Common myeloid progenitor, CD34-positive (primary cell): ENCODE measurements around the gene FBXL7.

Experiments
- CTCF ChIA-PET: fragments of 350-600 bp; sonication (Branson Sonifier 250); formaldehyde crosslinking; loops from one replicate; lab custom pipeline; 2021; ENCODE audit warnings: antibody characterized with exemption; lab: Charles Lee
- POLR2A ChIA-PET: fragments of 350-600 bp; sonication (Branson Sonifier 250); formaldehyde crosslinking; loops from one replicate; lab custom pipeline; 2021; ENCODE audit warnings: antibody characterized with exemption; lab: Charles Lee
- DNase-seq, 3 donors: peaks; one replicate each; pipeline versions ENCODE4 v3.0.0 to v3.0.0-alpha.2; 2013
- H3K27ac ChIP-seq, 2 experiments: 1 replicate in 1 of 2; 2 replicates in 1 of 2; pipeline ENCODE4 v1.7.0; 2013; ENCODE audit warnings: inconsistent platforms in 2 of 2, low read length in 2 of 2, mild to moderate bottlenecking in 2 of 2, low read depth in 1 of 2, moderate library complexity in 1 of 2; ENCODE audit not compliant: severe bottlenecking in 2 of 2, insufficient read depth in 1 of 2, poor library complexity in 1 of 2
- H3K27me3 ChIP-seq, 5 experiments: replicated peaks in 2 of 5; 1 replicate in 3 of 5; 2 replicates in 2 of 5; pipeline versions ENCODE4 v1.6.1 to v1.7.0; 2013; ENCODE audit warnings: low read length in 4 of 5, mild to moderate bottlenecking in 2 of 5, moderate library complexity in 2 of 5, inconsistent platforms in 1 of 5; ENCODE audit not compliant: insufficient read depth in 5 of 5, control insufficient read depth in 4 of 5
- H3K36me3 ChIP-seq, 4 experiments: 1 replicate in 2 of 4; 2 replicates in 2 of 4; pipeline versions ENCODE4 v1.6.1 to v1.7.0; 2013; ENCODE audit warnings: low read length in 3 of 4, control low read depth in 1 of 4, mild to moderate bottlenecking in 1 of 4; ENCODE audit not compliant: control insufficient read depth in 4 of 4, insufficient read depth in 4 of 4
- H3K4me1 ChIP-seq, 4 experiments: 1 replicate in 3 of 4; 2 replicates in 1 of 4; pipeline versions ENCODE4 v1.6.1 to v1.7.1; 2013; ENCODE audit warnings: low read length in 3 of 4, mild to moderate bottlenecking in 3 of 4, control low read depth in 1 of 4, inconsistent platforms in 1 of 4, moderate library complexity in 1 of 4; ENCODE audit not compliant: control insufficient read depth in 4 of 4, insufficient read depth in 4 of 4; ENCODE audit errors: control extremely low read depth in 1 of 4
- H3K4me3 ChIP-seq, 7 experiments: 1 replicate in 4 of 7; 2 replicates in 3 of 7; pipeline versions ENCODE4 v1.5.1 to v1.7.0; 2013; ENCODE audit warnings: mild to moderate bottlenecking in 7 of 7, low read length in 6 of 7, moderate library complexity in 6 of 7, inconsistent platforms in 2 of 7, low read depth in 2 of 7, control low read depth in 1 of 7; ENCODE audit not compliant: insufficient read depth in 4 of 7, control insufficient read depth in 1 of 7; ENCODE audit errors: extremely low read depth in 1 of 7
- H3K9me3 ChIP-seq, 5 experiments: 1 replicate in 4 of 5; 2 replicates in 1 of 5; pipeline versions ENCODE4 v1.6.1 to v1.7.1; 2013; ENCODE audit warnings: low read length in 4 of 5, mild to moderate bottlenecking in 2 of 5, inconsistent platforms in 1 of 5, low read depth in 1 of 5, moderate library complexity in 1 of 5; ENCODE audit not compliant: control insufficient read depth in 4 of 5, insufficient read depth in 2 of 5; ENCODE audit errors: control extremely low read depth in 1 of 5
- WGBS: methylation state at CpG from one replicate; pipeline ENCODE4 v1.1.5; 2013; ENCODE audit not compliant: insufficient coverage; 5-methylcytosine and 5-hydroxymethylcytosine counted together

FBXL7 gene

GRCh38 chr5:15927710-15928380 lies 427.9 kb downstream of the FBXL7 start:
- Histone ChIP-seq H3K4me3 (no peak overlapping the region), H3K4me1 (no peaks in the 10 kb centered on the region), H3K36me3 (no peaks in the 10 kb centered on the region), H3K27ac (no peak overlapping the region), H3K9me3 (no peaks in the 10 kb centered on the region), H3K27me3 (no peaks in the 10 kb centered on the region)
- DNase-seq, result no peak
- WGBS, result 97% methylated on average over 34 of the region's 38 CpGs
- ChIA-PET POLR2A (no interaction called here), CTCF (no interaction called here)

GRCh38 chr5:15929611-15930263 lies 429.8 kb downstream of the FBXL7 start:
- no peak overlapping the region for H3K27ac ChIP-seq
- POLR2A ChIA-PET, result no interaction called here
- CTCF ChIA-PET, result no interaction called here
- H3K4me3 ChIP-seq, result no peak overlapping the region
- H3K36me3 ChIP-seq, result no peaks in the 10 kb centered on the region
- no peaks in the 10 kb centered on the region for H3K9me3 ChIP-seq
- DNase-seq, result no peak
- 94% methylated on average over 8 of the region's 11 CpGs for WGBS
- no peaks in the 10 kb centered on the region for H3K4me1 ChIP-seq
- H3K27me3 ChIP-seq, result no peaks in the 10 kb centered on the region

- Histone ChIP-seq H3K27me3 (no peaks in the 10 kb centered on the region), H3K27ac (no peak overlapping the region), H3K4me1 (no peaks in the 10 kb centered on the region), H3K4me3 (no peak overlapping the region), H3K9me3 (no peaks in the 10 kb centered on the region), H3K36me3 (no peaks in the 10 kb centered on the region)
- CTCF ChIA-PET, result interaction anchor here (0.5 kb wide), 1 partner anchor 230 kb away, joined by 3 read pairs; no protein-coding TSS in a partner anchor
- POLR2A ChIA-PET, result no interaction called here
- 61% methylated on average over 4 of the region's 5 CpGs for WGBS
- DNase-seq, result no peak
Observed at GRCh38 chr5:15932066-15932465, 432.1 kb downstream of the FBXL7 start.

- CTCF ChIA-PET, result no interaction called here
Observed at GRCh38 chr5:15933259-15934207, 433.6 kb downstream of the FBXL7 start.

GRCh38 chr5:15936505-15937245 lies 436.7 kb downstream of the FBXL7 start:
- peaks cover 0 to 2% (median 0%) of the 10 kb centered on the region in 5 experiments for H3K9me3 ChIP-seq
- no peaks in the 10 kb centered on the region for H3K27me3 ChIP-seq
- WGBS, result 96% methylated on average over 59 of the region's 60 CpGs
- no peak overlapping the region for H3K4me3 ChIP-seq
- H3K4me1 ChIP-seq, result no peaks in the 10 kb centered on the region
- H3K27ac ChIP-seq, result no peak overlapping the region
- DNase-seq, result no peak
- POLR2A ChIA-PET, result no interaction called here
- no peaks in the 10 kb centered on the region for H3K36me3 ChIP-seq
- CTCF ChIA-PET, result no interaction called here

More at GRCh38 chr5:15933259-15934207, 433.6 kb downstream of the FBXL7 start:
- no peak overlapping the region for H3K4me3 ChIP-seq
- H3K36me3 ChIP-seq, result no peaks in the 10 kb centered on the region
- no peak overlapping the region for H3K27ac ChIP-seq
- 56% methylated on average over 8 of the region's 13 CpGs for WGBS
- H3K4me1 ChIP-seq, result no peaks in the 10 kb centered on the region
- peaks cover 0 to 2% (median 0%) of the 10 kb centered on the region in 5 experiments for H3K9me3 ChIP-seq
- H3K27me3 ChIP-seq, result no peaks in the 10 kb centered on the region
- DNase-seq, result no peak
- POLR2A ChIA-PET, result no interaction called here

- CTCF ChIA-PET, result no interaction called here
- H3K9me3 ChIP-seq, result peaks cover 0 to 2% (median 0%) of the 10 kb centered on the region in 5 experiments
- POLR2A ChIA-PET, result no interaction called here
Observed at GRCh38 chr5:15937708-15938107, 437.7 kb downstream of the FBXL7 start.

More at GRCh38 chr5:15937708-15938107, 437.7 kb downstream of the FBXL7 start:
- WGBS, result no CpG with 5 or more reads among the region's 1 CpG
- no peaks in the 10 kb centered on the region for H3K27me3 ChIP-seq
- no peak overlapping the region for H3K4me3 ChIP-seq
- H3K27ac ChIP-seq, result no peak overlapping the region
- no peaks in the 10 kb centered on the region for H3K36me3 ChIP-seq
- no peaks in the 10 kb centered on the region for H3K4me1 ChIP-seq
- DNase-seq, result no peak
